ENCODE results near the gene AK5.

Gene AK5, protein sequence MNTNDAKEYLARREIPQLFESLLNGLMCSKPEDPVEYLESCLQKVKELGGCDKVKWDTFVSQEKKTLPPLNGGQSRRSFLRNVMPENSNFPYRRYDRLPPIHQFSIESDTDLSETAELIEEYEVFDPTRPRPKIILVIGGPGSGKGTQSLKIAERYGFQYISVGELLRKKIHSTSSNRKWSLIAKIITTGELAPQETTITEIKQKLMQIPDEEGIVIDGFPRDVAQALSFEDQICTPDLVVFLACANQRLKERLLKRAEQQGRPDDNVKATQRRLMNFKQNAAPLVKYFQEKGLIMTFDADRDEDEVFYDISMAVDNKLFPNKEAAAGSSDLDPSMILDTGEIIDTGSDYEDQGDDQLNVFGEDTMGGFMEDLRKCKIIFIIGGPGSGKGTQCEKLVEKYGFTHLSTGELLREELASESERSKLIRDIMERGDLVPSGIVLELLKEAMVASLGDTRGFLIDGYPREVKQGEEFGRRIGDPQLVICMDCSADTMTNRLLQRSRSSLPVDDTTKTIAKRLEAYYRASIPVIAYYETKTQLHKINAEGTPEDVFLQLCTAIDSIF

DNA sequence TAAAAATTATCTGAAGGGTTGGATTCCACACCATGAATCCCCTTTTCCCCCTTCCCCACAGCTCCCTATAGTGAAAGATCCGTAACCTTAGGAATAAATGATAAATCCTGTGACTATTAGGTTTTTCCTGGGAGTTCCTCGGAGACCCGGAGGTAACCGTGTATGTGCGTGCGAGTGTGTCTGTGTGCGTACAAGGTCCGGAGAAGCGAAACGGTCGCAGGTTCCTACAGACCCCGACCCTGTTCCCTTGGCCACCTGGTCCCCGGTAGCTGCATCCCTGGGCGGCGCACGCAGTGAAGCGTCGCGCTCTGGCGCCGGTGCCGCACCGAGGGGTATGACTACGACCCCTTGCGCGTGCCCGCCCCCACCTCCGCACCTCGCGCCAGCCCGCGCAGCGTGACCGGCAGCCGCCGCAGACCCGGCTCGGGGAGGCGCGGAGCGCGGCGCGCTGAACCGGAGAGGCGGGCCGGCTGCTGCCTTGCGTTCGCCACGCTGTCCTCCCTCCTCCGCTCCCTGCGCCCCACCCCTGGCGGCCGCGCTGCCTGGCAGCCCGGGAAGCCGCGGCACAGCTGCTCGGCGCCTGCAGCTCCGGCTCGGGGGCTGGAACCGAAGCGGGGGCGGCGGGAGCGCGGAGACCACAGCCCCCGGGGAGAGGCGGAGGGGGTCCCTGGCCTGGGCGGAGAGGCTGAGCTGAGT, at the start of gene AK5:
AK5 (plus strand) TSS at position 529 of the 696 bp plus-strand sequence. CDS start 295 bp downstream, outside the sequence.
- peak; percentile 59 for DNase-seq

DNA sequence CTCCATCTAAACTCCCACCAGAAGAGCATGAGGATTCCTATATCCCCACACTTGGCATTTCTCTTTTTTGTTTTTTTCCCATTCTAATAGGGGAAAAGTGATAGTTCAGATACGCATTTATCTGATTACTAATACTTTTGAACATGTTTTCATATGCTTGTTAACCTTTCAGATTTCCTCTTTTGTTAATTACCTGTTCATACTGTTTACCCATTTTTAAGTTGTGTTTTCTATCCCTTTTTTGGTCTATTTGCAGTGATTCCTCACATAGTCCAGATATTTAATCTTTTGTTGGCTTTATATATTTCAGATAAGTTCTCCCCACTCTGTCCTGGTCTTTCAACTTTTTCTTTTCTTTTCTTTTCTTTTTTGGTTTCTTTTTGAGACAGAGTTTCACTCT, 49.0 kb upstream of the AK5 start:
- DNase-seq: no peak

DNA sequence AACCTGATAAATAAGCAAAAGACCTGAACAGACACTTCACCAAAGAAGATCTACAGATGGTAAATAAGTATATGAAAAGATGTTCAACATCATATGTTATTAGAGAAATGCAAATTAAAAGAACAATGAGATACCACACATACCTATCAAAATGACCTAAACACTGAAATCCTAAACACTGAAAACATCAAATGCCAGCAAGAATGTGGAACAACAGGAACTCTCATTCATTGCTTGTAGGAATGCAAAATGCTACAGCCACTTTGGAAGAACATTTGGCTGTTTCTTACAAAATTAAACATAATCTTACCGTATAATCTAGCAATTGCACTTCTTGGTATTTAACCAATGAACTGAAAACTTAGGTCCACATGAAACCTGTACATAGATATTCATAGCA, 47.7 kb upstream of the AK5 start:
- DNase-seq: no peak

DNA sequence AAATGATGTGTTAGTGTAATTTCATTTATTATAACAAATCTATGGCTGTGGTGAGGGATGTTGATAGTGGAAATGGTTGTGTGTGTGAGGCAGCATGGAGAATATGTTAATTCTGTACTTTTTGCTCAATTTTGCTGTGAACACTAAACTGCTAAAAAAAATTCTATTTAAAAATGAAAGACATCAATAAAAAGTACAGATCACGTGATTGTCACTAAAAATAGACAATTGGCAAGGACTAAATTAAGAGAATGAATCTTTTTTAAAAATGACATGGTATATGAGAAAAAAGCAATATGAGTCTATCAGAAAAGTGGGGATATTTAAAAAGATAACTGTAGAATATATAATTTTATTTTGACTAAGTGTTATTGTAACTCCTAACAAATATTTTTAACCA, 46.9 kb upstream of the AK5 start:
- DNase-seq: no peak

DNA sequence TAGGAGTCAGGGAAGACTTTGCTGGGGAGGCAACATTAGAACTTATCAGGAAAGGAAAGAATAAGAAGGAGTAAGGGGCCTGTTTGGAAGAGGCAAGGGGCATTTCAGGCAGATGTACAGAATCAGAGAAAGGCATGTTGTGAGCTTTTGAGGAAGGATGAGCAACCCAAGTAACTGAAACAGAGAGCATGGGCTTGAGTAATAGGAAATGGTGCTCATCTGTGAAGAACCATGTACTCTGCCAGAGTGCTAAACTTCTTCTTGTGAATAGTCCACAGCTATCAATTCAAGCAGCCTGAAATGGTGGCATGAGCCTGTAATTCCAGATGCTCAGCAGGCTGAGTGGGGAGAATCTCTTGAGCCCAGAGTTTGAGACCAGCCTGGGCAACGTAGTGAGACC, 43.4 kb upstream of the AK5 start:
- DNase-seq: no peak

DNA sequence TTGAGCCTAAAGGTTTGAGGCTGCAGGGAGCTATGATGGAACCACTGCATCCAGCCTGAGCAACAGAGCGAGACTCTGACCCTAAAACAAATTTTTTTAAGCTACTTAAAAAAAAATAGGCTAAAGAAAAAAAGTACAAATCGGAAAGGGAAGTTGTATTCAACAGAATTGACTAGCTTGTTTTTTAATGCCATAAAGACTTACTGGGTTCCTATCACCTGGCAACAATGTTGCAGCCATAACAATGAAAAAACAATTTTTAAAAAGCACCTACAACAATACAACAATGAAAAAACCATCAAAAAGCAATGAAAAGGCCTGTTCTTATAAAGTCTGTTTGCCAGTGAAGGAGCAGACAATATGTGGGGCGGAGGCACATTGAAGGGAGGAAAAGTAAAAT, 42.5 kb upstream of the AK5 start:
- DNase-seq: no peak

DNA sequence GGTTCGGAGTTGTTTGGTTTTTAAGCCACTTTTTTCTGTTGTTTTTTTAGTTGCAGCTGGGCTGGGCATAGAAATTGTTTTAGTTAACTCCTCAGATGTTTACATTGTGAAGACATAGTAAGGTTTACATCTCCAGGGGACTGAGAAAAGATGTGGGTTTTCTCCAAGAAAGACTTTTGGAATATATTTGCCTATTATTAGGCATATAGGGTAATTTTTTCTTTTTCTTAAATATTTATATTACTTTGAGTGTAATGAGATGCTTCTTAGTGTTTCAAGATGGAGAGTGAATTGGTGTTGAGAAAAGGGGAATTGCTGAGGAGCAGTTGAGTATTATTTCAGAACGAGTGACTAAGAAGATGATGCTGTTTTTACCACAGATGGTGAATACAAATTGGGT, 36.0 kb upstream of the AK5 start:
- DNase-seq: no peak

DNA sequence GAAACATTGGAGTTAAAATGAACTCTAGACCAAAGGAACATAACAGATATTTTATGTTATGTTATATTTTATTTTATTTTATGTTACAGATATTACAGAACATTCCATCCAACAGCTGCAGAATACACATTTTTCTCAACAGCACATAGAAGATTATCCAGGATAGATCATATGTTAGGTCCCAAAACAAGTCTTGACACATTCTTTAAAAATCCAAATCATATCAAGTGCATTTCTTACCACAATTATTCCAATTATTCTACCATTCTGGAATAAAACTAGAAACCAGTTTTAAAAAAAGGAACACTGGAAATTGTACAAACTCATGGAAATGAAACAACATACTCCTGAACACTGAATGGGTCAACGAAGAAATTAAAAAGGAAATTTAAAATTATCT, 31.7 kb upstream of the AK5 start:
- no peak for DNase-seq

DNA sequence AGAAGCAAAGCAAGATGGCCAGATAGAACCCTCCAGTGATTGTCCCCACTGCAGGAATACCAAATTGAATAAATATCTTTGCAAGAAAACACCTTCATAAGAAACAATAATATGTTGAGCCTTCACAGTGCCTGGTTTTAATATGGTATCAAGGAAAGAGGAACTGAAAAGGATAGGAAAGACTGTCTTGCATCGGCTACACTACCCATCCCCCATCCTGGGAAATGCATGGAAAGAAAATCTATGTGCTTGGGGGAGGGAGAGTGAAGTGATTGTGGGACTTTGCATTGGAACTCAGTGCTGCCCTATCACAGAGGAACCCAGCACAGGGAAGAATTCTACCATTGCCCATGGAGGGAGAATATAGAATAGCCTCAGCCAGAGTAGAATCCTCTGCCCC, 28.6 kb upstream of the AK5 start:
- no peak for DNase-seq

DNA sequence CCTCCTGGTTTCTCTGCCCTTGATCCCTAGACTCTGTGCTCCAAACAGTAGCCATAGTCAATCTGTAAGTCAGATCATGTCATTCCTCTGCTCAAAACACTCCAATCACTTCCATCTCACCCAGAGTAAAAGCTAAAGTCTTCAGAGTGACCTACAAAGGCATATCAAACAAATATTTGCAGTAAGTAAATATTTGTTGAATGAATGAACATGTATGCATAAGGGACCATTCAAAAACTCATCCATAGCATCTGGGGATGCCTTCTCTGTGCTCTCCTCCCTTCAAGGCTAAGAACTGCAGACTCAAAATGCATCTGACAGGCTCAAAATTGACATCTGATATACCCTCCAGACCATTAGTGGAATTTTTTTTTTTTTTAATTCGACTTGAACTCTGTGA, 18.1 kb upstream of the AK5 start:
- no peak for DNase-seq

DNA sequence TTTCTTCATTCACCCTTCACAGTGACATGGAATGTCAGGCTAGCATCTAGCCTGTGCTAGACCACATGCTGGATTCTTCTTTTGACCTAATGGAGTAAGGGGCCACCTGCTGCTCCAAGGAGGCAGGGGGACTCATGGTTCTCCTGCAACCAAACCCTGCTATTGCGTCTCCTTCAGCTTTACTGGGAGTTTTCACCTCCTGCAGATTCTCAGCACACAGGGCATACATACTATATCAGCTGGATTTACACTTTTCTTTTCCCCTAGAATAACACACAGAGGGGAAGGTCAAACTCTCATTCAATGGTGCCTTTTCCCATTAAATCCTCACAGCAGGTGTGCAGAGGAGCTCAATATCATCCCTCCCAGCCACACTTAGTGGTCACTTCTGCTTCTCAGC, 16.6 kb upstream of the AK5 start:
- DNase-seq: no peak

DNA sequence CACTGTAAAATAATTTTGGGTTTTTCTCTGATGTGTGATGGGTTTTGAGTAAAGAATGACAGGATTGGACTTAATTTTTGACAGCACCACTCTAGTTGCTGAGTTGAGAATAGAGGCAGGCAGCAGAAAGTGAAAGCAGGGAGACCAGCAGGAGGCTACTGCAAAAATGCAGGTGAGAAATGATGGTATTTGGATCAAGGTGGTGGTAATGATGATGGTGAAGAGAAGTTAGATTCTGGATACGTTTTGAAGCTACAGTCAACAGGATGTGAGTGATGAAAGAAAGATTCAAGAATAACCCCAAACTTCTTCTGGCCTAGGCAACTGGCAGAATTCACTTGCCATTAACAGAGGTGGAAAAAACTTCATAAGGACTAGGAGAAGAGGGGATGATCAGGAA, 14.8 kb upstream of the AK5 start:
- DNase-seq: no peak

DNA sequence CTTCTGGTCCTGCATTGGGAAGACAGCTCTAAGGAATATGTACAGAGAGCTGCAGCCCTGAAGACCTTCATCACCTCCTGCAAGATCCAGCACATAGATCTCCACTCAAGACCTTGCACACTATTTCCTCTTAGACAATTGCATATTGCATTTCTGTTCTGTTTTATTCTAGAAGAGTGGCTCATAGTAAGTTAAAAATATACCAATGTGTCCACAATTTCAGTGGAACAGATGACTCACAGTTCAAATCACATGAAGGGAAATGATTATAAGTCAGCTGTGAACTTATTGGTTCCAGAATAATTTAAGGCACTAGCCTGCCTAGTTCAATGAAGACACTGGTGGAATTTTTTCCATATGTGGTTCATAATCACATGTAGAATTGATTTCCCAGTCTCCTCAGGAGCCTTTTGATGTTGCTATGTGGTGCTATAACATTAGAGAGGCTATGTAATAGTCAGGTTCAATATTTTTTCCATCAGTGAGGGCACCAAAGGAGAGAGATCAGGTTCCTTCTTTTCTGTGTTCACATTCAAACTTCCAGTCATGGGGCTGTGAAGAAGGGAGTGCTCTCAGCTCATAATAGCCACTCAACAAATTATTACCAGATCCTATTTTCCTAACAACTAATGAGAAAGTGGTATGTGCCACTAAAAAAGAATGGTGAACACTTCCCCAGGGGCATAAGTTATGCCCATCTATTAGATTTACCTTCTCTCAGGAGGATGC, 9.8 kb upstream of the AK5 start:
- no peak for DNase-seq

DNA sequence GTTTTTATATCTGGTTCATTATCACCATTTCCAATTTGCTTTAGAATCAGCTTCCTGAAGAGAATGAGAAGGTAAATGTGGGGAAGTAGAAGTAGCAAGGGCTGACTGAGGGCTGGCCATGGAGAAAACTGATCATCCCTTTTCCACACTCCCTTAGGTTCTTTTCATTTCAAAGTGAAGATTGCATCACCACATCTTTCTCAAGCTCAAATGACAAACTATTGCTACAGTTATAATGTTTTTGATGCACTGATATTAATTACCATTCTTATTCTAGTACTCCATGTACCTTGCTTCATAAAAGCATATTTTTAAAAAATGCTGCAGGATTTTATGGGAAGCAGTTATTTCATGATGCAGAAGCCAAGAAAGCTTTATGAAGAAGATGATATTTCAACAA, 7.9 kb upstream of the AK5 start:
- DNase-seq: no peak

DNA sequence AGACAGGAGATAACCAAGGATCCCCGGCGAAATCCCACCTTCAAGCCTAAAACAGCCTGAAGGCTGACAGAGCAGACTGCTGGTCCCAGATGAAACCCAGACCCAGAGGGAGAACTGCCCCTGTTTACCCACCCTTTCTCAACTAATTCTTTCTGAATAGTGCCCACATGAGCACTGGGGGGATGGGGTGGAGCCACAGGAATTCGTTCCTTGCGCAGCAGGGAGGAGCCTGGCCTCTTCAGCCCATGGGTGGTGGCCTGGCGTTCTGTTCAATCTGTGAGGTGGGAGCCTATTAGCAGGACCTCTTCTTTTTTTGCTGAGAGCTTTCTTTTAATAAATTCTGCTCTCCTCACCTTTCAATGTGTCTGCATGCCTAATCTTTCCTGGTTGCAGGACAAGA, 6.6 kb upstream of the AK5 start:
- no peak for DNase-seq

DNA sequence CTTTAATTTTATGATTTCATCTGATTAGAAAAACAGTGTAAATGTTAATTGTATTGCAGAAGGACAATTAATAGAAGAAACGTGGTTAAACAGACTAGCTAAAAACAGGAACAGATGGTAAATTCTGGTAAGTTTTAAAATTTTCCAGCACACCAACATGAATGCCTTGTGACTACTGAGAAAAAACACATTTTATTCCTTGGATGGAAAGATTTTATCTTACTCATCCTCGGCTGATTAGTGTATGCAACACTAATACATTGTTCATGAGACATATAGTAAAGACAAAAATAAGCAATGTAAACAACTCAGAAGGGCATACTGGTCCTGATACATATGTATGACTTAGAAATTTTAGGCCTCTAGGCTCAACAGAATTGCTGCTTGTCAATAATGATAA, 4.9 kb upstream of the AK5 start:
- no peak for DNase-seq

DNA sequence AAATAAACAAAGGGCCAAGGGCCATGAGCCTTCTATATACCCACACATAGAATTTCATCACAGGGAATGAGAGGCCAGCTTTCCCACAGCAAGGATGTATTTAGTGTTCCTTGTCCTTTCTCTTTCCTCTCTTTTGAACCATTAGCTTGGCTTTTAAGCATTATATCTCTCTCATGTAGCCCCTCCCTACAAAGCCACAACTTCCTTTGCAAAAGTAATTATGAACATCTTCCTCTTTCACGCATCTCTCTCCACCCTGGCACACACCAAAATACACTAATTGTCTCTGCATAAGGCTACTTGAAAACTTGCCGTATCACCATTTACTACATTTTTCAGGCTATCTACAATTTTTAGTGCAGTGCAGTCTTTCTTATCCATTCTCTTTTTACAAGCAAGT, 1.9 kb upstream of the AK5 start:
- DNase-seq: no peak

DNA sequence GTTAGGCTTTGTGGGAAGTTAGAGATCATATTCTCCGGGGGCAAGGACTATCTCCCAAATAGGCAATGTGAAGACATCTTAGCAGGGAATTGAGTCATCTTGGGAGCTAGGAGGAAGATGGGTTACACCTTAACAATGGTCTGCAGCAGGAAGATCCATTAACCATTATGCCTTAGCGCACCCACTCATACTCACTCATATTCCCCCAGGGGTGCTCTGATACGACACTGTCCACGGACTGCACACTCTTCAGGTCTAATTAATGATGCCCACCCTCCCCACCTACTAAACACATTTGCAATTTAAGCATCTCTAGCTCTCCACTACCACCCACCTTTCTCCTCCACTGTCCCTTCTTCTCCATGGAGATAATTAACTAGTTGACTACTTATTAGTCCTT, 857 bp upstream of the AK5 start:
- DNase-seq: no peak

DNA sequence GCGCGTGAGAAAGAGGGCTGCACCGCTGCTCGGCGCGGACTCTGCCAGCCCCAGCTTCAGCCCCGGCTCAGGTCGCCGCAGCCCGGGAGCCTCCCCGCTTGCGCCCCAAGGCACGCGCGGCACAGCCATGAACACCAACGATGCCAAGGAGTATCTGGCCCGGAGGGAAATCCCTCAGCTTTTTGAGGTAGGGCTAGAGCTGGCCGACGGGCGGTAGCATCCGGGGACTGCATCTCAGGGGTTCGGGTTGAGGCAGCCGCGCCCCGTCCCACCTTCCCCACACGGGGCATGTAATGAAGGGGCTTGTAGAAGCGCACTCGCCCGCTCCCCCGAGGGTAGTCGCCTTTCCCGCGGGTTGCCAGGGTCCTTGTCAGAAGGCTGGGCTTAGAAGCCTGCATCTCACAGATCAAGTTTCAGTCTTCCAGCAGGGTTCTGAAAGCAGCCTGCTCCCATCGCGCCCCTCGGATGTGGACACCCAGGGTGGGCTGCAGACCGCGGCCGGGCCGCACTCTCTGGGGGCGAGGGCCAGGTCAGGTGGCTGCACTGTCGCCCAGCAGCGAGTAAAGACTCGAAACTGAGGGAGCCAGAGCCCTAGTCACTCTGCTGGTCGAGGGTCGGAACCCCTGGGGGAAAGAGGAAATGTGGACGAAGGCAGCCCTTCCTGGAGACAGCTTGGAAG, 507 bp downstream of the AK5 start:
- DNase-seq: peak; percentile 38

DNA sequence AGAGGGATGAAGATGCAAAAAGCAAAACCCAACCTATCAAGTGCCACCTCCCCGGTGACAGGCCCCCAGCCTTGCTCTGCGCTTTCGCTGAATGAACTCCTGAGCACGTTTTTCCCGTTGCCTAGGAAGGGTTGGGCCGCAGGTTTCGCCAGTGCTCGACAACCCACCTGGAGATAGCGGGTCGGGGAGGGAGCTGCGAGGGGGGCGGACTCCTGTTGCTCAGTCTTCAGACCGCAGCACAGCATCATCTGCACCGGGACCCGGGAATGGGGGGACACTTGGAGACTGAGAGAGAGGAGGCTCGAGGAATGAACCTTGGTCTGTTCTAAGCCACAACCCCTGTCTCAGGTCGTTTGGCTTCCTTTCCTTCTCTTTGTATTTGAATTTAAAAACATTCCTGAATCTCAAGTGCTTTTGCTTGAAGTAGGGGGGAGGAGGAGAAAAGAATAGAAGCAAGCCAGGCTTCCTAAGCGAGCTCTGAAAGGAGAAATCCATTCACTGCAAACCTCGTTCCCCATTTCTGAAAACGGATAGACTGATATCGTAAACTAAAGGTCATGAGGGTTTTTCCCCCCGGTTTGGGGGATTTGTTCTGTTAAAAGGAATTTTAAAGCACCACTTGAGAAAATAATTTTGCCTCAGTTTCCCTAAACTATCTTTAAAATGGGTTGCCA, 1.2 kb downstream of the AK5 start:
- peak; percentile 30 for DNase-seq

DNA sequence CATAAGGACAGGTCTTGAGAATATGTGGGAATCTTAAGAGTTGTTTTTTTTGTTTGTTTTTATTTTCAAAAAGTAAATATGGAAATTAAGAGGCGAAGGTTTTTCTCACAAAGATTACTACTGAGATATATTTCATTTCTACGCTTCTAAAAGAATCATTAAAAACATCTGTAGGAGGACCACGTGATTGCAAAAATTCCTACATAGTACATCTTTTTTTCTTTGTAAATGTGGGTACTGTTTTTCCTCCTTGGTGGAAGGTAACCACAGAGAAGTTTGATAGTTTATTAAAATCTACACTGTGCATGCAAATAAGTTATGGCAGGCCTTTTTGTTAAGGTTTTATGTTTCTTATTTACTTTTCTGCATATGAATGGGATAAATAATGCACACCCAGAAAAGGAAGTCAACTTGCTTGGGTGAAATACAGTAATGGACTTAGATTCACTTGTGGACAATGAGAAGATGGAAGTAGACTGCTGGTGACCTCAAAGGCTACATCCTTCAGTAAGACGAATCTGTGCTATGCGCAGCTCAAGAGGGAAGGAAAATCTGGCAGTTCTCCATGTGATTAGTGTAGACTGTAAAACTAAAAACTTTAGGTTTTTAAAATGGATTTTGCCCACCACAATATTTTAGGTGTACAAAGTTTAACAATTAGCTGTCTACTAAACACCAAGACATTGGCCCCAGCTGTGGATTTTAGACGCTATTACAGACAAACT, 2.0 kb downstream of the AK5 start:
- no peak for DNase-seq

DNA sequence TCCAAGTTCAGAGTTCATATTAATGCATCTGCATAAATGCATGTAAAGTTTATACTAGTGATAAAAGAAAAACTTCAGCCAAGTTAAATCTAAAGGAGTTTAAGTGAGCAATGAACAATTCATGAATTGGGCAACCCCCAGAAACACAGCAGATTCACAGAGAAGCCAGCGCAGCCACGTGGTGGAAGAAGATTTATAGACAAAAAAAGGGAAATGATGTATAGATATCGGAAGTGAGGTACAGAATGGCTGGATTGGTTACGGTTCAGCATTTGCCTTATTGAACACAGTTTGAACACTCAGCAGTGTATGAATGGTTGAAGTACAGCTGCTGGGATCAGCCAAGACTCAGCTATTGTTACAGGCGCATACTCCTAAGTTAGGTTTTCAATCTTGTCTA, 5.7 kb downstream of the AK5 start:
- no peak for DNase-seq

All from stimulated activated CD4-positive, alpha-beta T cell treated with anti-CD3 and anti-CD28 coated beads, Interleukin-12 subunit alpha, Interleukin-12 subunit beta, amount 100 ng/mL, for 4 hours (primary cell).